ENCODE measurements around the gene CACNA2D1.

Gene CACNA2D1

GRCh38 chr7:82007315-82007714 is 436.3 kb downstream of the CACNA2D1 start:
- no peak for DNase-seq (ENCODE audit: low spot score)
- FAIRE-seq = no peak

GRCh38 chr7:82005056-82005455 is 438.5 kb downstream of the CACNA2D1 start:
- no peak for FAIRE-seq
- no peak for DNase-seq (ENCODE audit: low spot score)

DNA sequence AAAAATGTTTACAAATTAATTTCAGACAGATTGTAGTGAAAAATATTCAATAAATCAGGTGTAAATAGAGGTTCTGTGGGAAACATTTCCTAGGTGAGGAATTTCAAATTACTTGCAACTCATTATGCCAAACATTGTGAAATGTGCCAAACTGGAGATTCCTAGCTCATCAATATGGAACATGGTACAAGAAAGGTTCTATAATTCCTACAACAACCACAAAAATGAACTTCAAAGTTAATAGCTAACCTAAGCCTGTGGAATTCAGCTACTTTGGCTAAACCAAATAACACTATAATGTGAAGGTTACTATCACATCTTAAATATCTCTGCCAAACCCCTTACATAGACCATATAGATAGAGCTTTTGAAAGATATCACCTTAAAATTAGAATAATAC is 450.4 kb downstream of the CACNA2D1 start:
- FAIRE-seq = no peak
- no peak for DNase-seq (ENCODE audit: low spot score)

- DNase-seq (ENCODE audit: low spot score) (no peak), FAIRE-seq (no peak)
Measured at GRCh38 chr7:81990395-81990794, 453.2 kb downstream of the CACNA2D1 start.

DNA sequence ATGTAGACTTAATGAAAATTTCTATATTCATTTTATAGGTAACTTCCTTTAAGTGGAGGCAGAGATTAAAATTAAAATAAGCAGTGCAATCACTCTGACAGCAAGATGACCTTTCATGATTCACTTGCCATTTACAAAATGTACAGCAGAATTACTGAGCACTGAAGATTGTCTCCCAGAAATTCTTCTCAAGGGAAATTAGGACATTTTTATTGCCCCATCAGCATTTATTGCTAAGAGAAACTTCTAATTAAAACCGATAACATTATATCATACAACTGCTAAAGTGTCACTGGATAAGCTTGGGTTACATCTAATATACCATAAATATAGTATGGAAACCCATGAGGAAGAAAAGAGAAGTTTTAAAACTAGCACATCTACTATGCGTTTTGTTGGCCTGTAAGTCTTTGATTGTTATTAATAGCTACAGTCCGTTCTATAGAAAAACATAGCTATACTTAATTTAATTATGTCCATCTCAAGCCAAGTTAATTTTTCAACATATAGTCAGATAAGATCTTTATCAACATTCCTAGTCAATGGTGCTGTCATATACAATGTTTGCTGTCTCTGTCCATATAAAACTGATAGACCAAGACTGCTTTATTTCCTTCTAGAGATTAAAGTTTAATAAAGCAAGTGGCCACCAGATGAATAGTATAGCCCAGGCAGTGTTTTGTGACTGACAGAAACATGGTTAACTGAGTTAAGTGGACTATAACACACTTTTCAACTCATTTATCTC is 456.7 kb downstream of the CACNA2D1 start:
- FAIRE-seq (no peak), DNase-seq (ENCODE audit: low spot score) (no peak)

DNA sequence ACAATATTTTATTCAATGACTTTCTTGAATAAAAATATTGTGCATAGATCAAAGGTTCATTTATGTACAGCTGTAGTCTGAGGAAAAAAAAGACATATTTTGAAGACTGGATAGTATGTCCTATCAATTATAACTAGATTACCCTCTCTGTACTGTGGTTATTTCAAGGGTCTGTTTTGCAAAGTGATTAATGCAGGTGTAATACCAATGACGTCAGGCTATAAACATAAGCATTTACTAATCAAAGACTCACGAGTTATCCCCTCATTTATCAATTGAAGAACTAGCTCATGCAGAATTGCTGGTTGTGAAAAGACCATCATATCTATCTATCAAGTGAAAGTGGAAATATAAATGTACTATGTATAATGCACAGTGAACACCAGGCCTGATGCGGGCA is 460.2 kb downstream of the CACNA2D1 start:
- FAIRE-seq (no peak), DNase-seq (ENCODE audit: low spot score) (no peak)

- DNase-seq (ENCODE audit: low spot score) = no peak
- FAIRE-seq = no peak
Measured at GRCh38 chr7:81973117-81973516, 470.5 kb downstream of the CACNA2D1 start.

GRCh38 chr7:81960026-81960425 is 483.6 kb downstream of the CACNA2D1 start:
- no peak for FAIRE-seq
- no peak for DNase-seq (ENCODE audit: low spot score)

DNA sequence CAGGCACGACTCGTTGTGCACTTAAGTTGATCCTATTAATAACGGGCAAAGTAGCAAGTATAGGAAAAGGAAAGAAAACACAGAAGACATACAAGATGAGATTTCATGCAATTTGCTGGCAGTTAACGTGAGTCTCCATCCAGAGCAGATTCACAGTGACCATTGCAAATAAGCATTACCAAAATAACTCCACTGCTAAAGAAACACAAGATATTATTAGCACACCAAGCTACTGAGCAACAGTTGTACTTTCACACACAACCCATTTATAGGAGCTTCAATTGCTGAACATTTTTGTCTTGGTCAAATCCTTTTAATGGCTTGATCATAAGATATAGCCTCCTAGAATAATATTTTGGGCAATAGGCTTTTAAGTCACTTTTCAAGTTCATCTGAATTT is 486.1 kb downstream of the CACNA2D1 start:
- DNase-seq (ENCODE audit: low spot score) (no peak), FAIRE-seq (no peak)

GRCh38 chr7:81956520-81956919 is 487.1 kb downstream of the CACNA2D1 start:
- FAIRE-seq (peak; percentile 88), DNase-seq (ENCODE audit: low spot score) (peak; percentile 51)

- FAIRE-seq (no peak), DNase-seq (ENCODE audit: low spot score) (no peak)
Measured at GRCh38 chr7:81949306-81949705, 494.3 kb downstream of the CACNA2D1 start.

DNA sequence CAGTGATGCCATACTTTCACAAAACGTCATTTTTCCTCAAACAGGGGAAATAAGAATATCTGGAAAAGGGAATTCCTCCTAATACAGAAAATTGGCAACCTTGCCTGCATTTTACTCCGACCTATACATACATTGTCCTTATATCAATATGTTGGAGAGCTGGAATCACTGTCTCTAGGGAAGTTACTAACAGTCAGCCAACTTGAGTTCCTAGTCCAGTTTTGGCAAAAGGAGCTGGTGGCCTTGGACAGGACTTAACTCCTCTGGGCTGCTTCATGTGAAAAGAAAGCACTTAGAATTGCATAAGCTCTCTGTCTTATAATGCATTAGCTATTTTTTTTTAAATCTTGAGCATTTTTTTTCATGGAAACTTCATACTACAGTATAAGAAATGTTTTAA is 499.5 kb downstream of the CACNA2D1 start:
- FAIRE-seq (peak; percentile 9), DNase-seq (ENCODE audit: low spot score) (no peak)

- DNase-seq (ENCODE audit: low spot score) = no peak
- no peak for FAIRE-seq
Measured at GRCh38 chr7:81937091-81937490, 506.5 kb downstream of the CACNA2D1 start.

DNA sequence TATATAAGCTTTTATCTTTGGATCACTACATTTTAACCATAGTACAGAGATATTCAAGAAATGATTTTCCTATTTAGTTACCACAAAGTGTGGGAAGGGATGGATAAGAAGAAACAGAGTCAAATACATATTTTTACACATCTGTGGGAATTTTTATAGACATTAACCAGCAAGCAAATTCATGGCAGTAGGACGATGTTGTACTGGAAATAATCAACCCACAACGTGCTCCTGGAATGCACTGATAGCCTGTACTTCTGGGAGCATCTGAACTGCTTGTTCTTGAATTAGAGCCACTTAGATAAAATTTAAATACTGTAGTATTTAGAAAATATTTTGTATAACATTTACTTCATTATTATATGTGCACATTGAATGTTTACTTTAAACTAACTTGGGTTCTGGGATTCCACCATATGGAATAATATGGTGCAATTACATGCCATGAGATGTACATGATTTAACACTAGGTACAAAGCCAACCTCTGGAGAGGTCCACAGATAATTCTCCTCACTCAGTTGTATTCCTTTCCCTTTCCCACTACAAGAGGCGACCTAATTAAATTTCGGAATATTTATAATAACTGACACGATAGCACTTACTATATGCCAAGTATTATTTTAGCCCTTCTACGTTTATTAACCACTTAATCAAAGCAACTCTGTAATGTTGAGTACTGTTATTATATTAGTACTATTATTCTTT is 508.8 kb downstream of the CACNA2D1 start:
- FAIRE-seq = no peak

GRCh38 chr7:81932936-81933335 is 510.6 kb downstream of the CACNA2D1 start:
- DNase-seq (ENCODE audit: low spot score) (no peak), FAIRE-seq (no peak)

More for the DNA sequence above, 508.8 kb downstream of the CACNA2D1 start:
- no peak for DNase-seq (ENCODE audit: low spot score)

DNA sequence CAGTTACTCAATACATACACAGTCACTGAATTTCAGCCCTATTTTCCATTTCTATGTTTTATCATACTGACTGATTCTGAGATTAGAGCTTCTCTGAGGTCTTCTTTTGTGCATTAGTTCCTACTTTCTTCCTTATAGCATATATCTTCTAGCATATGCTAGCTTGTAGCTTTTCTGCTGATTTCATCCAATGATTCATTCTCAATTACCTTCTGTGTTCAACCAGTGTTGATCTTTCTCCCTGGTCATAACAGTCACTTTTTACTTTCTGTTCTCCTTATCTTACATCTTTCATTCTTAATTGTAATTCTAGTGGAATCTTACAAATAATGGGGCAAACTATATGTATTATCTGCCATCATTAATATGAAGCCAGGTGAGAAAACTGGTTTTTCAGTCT is 514.2 kb downstream of the CACNA2D1 start:
- DNase-seq (ENCODE audit: low spot score) = no peak
- FAIRE-seq = no peak

- FAIRE-seq (peak; percentile 44), DNase-seq (ENCODE audit: low spot score) (no peak)
Measured at GRCh38 chr7:81926154-81926553, 517.4 kb downstream of the CACNA2D1 start.

- FAIRE-seq (no peak), DNase-seq (ENCODE audit: low spot score) (no peak)
Measured at GRCh38 chr7:81925530-81925929, 518.0 kb downstream of the CACNA2D1 start.

- no peak for DNase-seq (ENCODE audit: low spot score)
- FAIRE-seq = no peak
Measured at GRCh38 chr7:81924494-81924893, 519.1 kb downstream of the CACNA2D1 start.

GRCh38 chr7:81919494-81919893 is 524.1 kb downstream of the CACNA2D1 start:
- peak; percentile 48 for FAIRE-seq
- no peak for DNase-seq (ENCODE audit: low spot score)

GRCh38 chr7:81908220-81908619 is 535.4 kb downstream of the CACNA2D1 start:
- FAIRE-seq = no peak
- no peak for DNase-seq (ENCODE audit: low spot score)

DNA sequence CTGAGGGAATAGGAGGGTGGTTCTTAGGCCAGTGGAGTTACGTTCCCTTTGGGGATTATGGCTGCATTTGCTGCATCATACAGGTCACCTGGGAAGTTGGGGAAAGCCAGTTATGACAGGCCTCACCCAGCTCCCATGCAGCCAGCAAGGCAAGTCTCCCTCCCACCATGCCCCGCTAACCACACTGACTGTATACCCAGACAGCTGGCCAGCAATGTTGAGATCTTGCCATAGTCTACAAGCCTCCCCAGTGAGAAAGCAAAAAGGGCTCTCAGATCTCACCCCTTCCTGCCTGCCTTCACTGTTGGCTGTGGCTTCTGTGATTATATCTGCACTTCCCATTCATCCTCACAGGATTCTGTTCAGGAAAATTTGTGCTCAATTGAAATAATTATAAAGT is 540.5 kb downstream of the CACNA2D1 start:
- DNase-seq (ENCODE audit: low spot score) = no peak
- no peak for FAIRE-seq

- FAIRE-seq = no peak
- no peak for DNase-seq (ENCODE audit: low spot score)
Measured at GRCh38 chr7:81902536-81902935, 541.0 kb downstream of the CACNA2D1 start.

Data from urothelium cell line (cell line).